Measurements from ENCODE around the gene KIAA1549. TPM values are rescaled to one million over a fixed set of nuclear protein-coding genes. Genes with fewer than 3 reads are reported as not detected.
"Not testable (repeated sequence)": the region's sequence is repeated elsewhere in the genome, so short reads cannot be mapped to it uniquely, and the experiment has no call there.

KIAA1549 gene
- total RNA-seq, 1 experiment from 2014 or later = 12.5 TPM

DNA sequence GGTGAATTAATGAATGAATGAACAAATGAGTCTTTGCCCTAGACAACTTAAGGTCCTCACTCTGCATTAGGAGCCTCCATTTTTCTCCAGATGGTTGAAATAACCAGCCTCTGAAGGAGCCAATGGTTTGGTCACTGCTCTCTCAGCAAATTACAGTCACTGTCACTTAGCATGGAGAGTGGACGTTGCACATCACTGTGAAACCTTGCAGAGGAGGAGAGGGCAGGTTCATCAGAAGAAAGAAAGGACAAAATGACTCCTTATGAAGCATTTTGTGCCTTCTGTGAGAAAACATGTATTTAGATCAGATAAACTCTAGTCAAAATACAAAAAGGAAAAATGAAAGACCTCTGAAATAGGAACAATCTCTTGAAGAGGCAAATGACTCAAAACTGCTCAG, 176.6 kb downstream of the KIAA1549 start:
- H3K9me3 ChIP-seq (replicated peaks) = no peaks in the 10 kb centered on the region
- H3K4me3 ChIP-seq = no peak overlapping the region
- H3K36me3 ChIP-seq = no peaks in the 10 kb centered on the region
- no peaks in the 10 kb centered on the region for H3K4me1 ChIP-seq
- no peak overlapping the region for H3K27ac ChIP-seq
- H3K27me3 ChIP-seq = no peaks in the 10 kb centered on the region
- DNase-seq = no peak

DNA sequence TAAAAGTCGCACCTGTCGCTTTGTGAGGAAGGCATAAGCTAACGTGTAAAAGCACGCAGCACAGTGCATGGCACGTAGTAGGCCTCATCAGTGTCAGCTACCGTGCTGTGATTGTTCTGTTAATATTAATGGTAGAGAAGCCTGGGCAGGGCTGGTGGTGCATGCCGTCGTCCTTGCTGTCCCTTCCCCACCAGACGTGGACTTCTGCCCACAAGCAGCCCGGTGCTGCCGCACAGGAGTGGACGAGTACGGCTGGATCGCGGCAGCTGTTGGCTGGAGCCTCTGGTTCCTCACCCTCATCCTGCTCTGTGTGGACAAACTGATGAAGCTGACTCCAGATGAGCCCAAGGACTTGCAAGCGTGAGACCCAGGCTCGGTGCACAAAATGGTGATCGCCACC, 178.5 kb downstream of the KIAA1549 start:
- no peaks in the 10 kb centered on the region for H3K9me3 ChIP-seq (replicated peaks)
- H3K36me3 ChIP-seq = no peaks in the 10 kb centered on the region
- no peak overlapping the region for H3K27ac ChIP-seq
- DNase-seq = no peak
- no peak overlapping the region for H3K4me3 ChIP-seq
- H3K27me3 ChIP-seq = no peaks in the 10 kb centered on the region
- H3K4me1 ChIP-seq = no peaks in the 10 kb centered on the region

DNA sequence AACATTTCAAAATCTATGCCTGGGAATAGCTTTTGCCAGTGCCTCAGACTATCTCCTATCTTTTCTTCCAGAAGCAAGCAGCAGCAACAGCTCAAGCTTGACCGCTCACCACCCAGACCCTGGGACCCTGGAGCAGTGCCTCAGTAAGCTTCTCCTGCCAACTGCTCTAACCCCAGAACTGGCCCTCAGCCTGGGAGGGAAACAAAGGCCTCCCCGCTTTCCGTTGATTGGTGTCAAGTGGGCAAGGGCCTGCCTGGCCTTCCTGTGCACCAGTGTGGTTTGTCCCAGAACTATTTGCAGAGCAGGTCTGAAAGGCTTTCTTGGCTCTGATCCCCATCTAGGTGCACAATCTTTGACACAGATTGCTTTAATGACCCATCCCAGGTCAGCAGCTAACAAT, 179.9 kb downstream of the KIAA1549 start:
- no peak overlapping the region for H3K27ac ChIP-seq
- no peaks in the 10 kb centered on the region for H3K27me3 ChIP-seq
- DNase-seq = no peak
- H3K9me3 ChIP-seq (replicated peaks) = no peaks in the 10 kb centered on the region
- no peak overlapping the region for H3K4me3 ChIP-seq
- no peaks in the 10 kb centered on the region for H3K4me1 ChIP-seq
- H3K36me3 ChIP-seq = no peaks in the 10 kb centered on the region

DNA sequence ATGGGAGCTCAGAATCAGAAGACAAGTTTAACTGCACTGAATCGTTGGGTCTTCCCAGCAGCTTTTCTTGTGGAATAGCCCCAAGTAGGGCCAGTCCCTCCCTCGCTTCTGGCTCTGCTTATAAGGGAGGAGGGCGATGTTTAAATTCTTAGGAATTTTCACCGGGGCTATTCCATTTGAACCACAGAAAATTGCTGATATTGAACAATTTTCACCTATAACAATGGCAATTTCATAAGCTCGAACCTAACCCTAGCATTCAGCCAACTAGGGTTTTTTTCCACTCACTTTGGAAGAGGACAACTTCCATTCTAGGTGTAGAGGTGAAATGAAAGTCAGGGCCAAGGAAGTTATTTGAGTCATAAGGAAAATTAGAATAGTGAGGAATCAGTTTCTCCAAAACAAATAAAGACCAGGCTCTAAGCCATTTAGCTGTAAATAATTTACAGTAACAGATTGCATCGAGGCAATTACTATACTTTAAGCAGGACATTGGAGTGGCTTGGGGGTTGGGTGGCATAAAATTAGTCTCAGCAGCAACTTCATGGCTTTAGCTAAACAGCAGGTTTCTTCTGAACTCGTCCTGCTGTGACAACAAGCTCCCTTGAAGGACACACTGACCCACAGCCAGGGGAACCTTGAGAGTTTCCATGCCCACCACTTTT, 181.7 kb downstream of the KIAA1549 start:
- DNase-seq = no peak
- no peaks in the 10 kb centered on the region for H3K36me3 ChIP-seq
- no peak overlapping the region for H3K27ac ChIP-seq
- no peak overlapping the region for H3K4me3 ChIP-seq
- H3K4me1 ChIP-seq = no peaks in the 10 kb centered on the region
- no peaks in the 10 kb centered on the region for H3K27me3 ChIP-seq
- no peaks in the 10 kb centered on the region for H3K9me3 ChIP-seq (replicated peaks)

DNA sequence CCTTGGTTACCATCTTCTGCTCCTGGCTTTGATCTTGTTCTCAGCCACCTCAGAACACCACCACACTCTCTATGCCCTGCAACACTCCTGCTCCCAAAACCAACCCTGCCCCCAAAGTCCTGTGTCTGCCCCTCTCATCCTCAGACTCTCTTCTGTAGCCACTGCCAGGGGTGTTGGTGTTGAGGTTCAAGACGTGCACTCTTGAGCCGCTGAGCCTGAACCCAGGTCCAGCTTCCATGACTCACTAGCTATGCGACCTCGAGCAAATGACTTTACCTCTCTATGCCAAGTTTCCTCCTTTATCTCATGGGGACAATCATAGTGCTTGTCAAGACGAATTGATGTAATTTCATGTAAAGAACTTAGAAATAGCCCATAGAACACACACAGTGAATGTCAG, 182.4 kb downstream of the KIAA1549 start:
- Histone ChIP-seq H3K9me3 (replicated peaks) (no peaks in the 10 kb centered on the region), H3K4me1 (no peaks in the 10 kb centered on the region), H3K36me3 (no peaks in the 10 kb centered on the region), H3K4me3 (no peak overlapping the region), H3K27me3 (no peaks in the 10 kb centered on the region), H3K27ac (no peak overlapping the region)
- no peak for DNase-seq

DNA sequence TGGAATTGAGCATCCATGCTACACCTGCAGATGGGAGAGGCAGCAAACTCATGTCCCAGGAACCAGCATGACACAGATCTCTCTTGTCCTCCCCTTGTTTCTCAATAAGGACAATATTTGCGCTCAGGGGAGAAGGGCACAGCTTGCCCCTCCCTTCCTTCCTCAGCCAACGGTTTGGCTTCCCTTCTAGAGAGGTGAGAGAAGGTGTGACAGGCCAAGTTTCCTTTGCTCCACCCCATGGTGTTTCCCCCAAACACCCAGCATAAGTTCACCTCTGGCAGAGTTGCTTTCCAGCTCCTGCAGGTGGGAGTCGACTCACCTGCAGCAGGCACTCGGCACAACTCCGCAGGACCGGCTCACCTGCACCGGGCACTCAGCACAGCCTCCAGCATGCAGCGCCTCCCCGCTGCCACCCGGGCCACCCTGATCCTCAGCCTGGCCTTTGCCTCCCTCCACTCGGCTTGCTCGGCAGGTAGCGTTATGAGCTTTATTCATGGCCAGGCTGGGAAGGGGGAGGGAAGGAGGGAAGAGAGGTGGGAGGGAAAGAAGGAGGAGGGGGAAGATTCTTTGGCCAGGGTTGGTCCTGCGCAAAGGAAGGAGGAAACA, 183.4 kb downstream of the KIAA1549 start, which contains the start of the genes ATP6V0A4 and TMEM213:
Gene ATP6V0A4 (minus strand): TSS at position 482 of the 606 bp plus-strand sequence. CDS start 26,949 bp downstream, outside the sequence.
Gene TMEM213 (plus strand): TSS at position 280 of the 606 bp plus-strand sequence. CDS start 111 bp downstream, at position 391.
- no peaks in the 10 kb centered on the region for H3K27me3 ChIP-seq

DNA sequence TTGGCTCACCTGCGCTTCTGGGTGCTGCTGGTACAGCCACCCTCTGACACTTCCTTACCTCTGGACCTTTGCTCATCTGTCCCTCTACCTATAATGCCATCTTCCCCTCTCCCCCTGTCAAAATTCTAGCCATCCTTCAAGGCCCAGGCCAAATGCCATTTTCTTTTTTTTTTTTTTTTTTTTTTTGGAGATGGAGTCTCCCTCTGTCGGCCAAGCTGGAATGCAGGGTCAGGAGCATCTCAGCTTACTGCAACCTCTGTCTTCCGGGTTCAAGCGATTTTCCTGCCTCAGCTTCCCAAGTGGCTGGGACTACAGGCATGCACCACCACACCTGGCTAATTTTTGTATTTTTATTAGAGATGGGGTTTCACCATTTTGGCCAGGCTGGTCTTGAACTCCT, 184.1 kb downstream of the KIAA1549 start:
- not testable (repeated sequence) for H3K4me1 ChIP-seq; H3K27ac ChIP-seq; H3K36me3 ChIP-seq; DNase-seq; H3K9me3 ChIP-seq (replicated peaks); H3K4me3 ChIP-seq; H3K27me3 ChIP-seq

More for the DNA sequence above, 183.4 kb downstream of the KIAA1549 start, which contains the start of the genes ATP6V0A4 and TMEM213:
- DNase-seq = no peak
- H3K36me3 ChIP-seq = no peaks in the 10 kb centered on the region
- no peaks in the 10 kb centered on the region for H3K4me1 ChIP-seq
- H3K9me3 ChIP-seq (replicated peaks) = no peaks in the 10 kb centered on the region
- no peak within 1 kb of the TSS for H3K27ac ChIP-seq
- no peak within 1 kb of the TSS for H3K4me3 ChIP-seq

DNA sequence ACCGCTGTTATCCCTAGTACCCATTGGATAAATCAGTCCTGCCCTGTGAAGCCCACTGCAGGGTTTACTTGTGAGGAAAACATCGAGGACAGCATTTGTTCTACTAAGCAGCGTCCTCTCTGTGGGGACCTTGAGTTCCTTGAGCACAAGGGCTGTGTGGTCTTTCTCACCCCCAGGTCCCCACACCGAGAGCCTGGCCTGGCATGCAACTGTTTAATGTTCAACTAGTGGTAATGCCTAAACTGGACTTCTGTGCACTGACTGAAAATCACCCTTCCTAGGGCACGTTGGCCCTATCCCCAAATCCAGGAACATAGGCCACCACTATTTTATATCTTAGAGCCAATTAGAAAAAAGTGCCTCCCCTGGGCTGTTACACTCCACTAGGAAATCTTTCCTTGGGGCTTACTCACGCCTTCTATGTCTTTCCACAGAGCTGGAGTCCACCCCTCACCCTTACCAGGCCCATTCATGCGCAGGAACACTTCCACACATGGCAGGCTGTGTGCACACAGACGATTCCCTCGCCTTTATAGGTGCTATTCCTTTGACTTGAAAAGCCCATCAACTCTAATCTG, 185.1 kb downstream of the KIAA1549 start:
- Histone ChIP-seq H3K27ac (no peak overlapping the region), H3K4me3 (no peak overlapping the region), H3K27me3 (no peaks in the 10 kb centered on the region), H3K36me3 (no peaks in the 10 kb centered on the region), H3K4me1 (no peaks in the 10 kb centered on the region), H3K9me3 (replicated peaks) (no peaks in the 10 kb centered on the region)
- no peak for DNase-seq

DNA sequence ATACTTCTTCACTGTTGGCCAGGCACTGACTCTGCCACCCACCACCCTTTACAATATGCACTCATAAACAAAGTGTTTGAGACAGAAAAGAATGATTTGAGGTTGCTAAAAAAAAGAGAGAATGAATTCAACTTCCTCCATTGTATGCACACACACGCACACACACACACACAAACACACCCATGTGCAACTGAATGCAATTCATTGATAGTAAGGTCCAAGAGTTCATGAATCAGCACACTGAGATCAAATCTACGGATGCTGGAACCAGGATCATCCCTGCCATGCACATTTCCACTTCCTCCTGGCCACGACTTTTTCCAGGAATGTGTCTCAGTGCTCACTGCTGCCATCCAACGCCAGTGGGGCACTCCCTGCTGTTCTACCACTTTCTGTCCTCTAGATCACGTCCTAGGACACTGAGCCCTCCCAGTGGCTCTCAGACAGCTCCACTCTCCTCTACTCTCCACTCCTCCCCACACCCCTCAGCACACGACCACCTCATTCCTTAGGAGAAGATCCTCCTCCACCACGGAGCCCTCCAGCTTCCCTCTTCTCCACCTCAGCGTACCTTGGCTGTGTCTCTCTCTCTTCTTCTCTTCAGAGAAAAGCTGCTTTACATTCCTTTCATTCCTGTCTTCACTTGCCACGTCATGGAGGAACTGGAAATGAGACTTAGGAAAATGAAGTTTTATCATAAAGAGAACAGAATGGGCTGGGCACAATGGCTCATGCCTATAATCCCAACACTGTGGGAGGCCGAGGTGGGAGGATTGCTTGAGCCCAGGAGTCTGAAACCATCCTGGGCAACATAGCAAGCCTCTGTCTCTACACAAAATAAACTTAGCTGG, 195.4 kb downstream of the KIAA1549 start:
- Histone ChIP-seq H3K4me3 (no peak overlapping the region), H3K27ac (no peak overlapping the region), H3K36me3 (no peaks in the 10 kb centered on the region), H3K4me1 (0 out of 2 replicates have a peak, but pooled peaks cover 5% of the 10 kb centered on the region), H3K9me3 (replicated peaks) (no peaks in the 10 kb centered on the region), H3K27me3 (no peaks in the 10 kb centered on the region)
- no peak for DNase-seq

DNA sequence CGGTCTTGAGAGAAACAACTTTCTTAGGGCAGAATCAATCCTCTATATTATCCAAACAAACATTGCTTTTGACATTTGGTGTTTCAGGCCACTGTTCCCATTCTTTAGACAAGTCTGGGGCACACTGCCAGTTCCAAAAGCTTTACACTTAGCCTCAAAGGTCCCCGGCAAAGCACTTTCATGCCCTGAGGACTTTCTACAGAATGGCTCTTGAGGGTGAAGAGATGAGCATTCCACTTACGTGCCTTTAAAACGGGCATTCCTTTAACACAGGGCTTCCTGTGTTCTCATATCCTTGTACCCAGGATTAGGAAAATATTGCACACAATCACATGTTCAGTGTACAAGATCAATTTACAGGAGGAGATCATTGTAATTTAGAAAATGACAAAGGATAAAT, 196.5 kb downstream of the KIAA1549 start:
- Histone ChIP-seq H3K27ac (no peak overlapping the region), H3K4me1 (0 out of 2 replicates have a peak, but pooled peaks cover 5% of the 10 kb centered on the region), H3K9me3 (replicated peaks) (no peaks in the 10 kb centered on the region), H3K27me3 (no peaks in the 10 kb centered on the region), H3K36me3 (no peaks in the 10 kb centered on the region), H3K4me3 (no peak overlapping the region)
- DNase-seq = peak; percentile 53 to 66

Other genes with a start within 250 kb of the KIAA1549 start
- gene TMEM213, start 183.4 kb downstream of the KIAA1549 start, total RNA-seq (2014; rRNA removed; shearing (Covaris generic)) = not detected in 2 replicates
- gene ATP6V0A4, start 183.2 kb downstream of the KIAA1549 start, total RNA-seq (2014; rRNA removed; shearing (Covaris generic)) = 1.3 and 2.4 TPM in 2 replicates
- gene ZC3HAV1L, start 54.7 kb upstream of the KIAA1549 start, total RNA-seq (2014; rRNA removed; shearing (Covaris generic)) = 57.1 and 62.4 TPM in 2 replicates
- gene ZC3HAV1, start 128.3 kb upstream of the KIAA1549 start, total RNA-seq (2014; rRNA removed; shearing (Covaris generic)) = 11.0 and 11.1 TPM in 2 replicates
- gene UBN2, start 249.8 kb upstream of the KIAA1549 start, total RNA-seq (2014; rRNA removed; shearing (Covaris generic)) = 12.4 and 13.0 TPM in 2 replicates